NCI-H345 (cell line): Measurements from ENCODE around the gene RAB8A.

Experiments used
- DNase-seq: peaks from one replicate; lab custom pipeline; 2025; lab: John Stamatoyannopoulos, UW

RAB8A gene

GRCh38 chr19:16142032-16142580 is 30.4 kb downstream of the RAB8A start:
- DNase-seq: no peak

- peak; percentile 45 for DNase-seq
Measured at GRCh38 chr19:16143399-16144215, 31.9 kb downstream of the RAB8A start, which contains the start of gene HSH2D. Gene HSH2D (plus strand): TSS chr19:16143685. CDS start chr19:16148751, 5,066 bp downstream.

- no peak for DNase-seq
Measured at GRCh38 chr19:16144216-16144581, 32.5 kb downstream of the RAB8A start.

- no peak for DNase-seq
Measured at GRCh38 chr19:16146112-16146511, 34.4 kb downstream of the RAB8A start.

GRCh38 chr19:16148443-16149229 is 36.9 kb downstream of the RAB8A start:
- no peak for DNase-seq

- DNase-seq: no peak
Measured at GRCh38 chr19:16153582-16154336, 42.1 kb downstream of the RAB8A start.

- DNase-seq: no peak
Measured at GRCh38 chr19:16154557-16154956, 42.9 kb downstream of the RAB8A start.

GRCh38 chr19:16155128-16155527 is 43.4 kb downstream of the RAB8A start:
- DNase-seq: no peak

GRCh38 chr19:16156904-16157303 is 45.2 kb downstream of the RAB8A start:
- no peak for DNase-seq

GRCh38 chr19:16157601-16158000 is 45.9 kb downstream of the RAB8A start:
- DNase-seq: no peak

- no peak for DNase-seq
Measured at GRCh38 chr19:16159655-16160054, 48.0 kb downstream of the RAB8A start.

- DNase-seq: no peak
Measured at GRCh38 chr19:16160445-16160942, 48.8 kb downstream of the RAB8A start.

GRCh38 chr19:16160943-16161560 is 49.4 kb downstream of the RAB8A start:
- no peak for DNase-seq

GRCh38 chr19:16161840-16162239 is 50.2 kb downstream of the RAB8A start:
- no peak for DNase-seq

GRCh38 chr19:16164222-16164890 is 52.7 kb downstream of the RAB8A start:
- DNase-seq: no peak

- DNase-seq: no peak
Measured at GRCh38 chr19:16166417-16166816, 54.7 kb downstream of the RAB8A start.

GRCh38 chr19:16167055-16167454 is 55.4 kb downstream of the RAB8A start:
- no peak for DNase-seq

GRCh38 chr19:16168465-16169081 is 56.9 kb downstream of the RAB8A start:
- no peak for DNase-seq

- no peak for DNase-seq
Measured at GRCh38 chr19:16170134-16170533, 58.4 kb downstream of the RAB8A start.

GRCh38 chr19:16175954-16176353 is 64.3 kb downstream of the RAB8A start:
- DNase-seq: no peak
